ENCODE measurements around the gene AMOT.

Gene AMOT

DNA sequence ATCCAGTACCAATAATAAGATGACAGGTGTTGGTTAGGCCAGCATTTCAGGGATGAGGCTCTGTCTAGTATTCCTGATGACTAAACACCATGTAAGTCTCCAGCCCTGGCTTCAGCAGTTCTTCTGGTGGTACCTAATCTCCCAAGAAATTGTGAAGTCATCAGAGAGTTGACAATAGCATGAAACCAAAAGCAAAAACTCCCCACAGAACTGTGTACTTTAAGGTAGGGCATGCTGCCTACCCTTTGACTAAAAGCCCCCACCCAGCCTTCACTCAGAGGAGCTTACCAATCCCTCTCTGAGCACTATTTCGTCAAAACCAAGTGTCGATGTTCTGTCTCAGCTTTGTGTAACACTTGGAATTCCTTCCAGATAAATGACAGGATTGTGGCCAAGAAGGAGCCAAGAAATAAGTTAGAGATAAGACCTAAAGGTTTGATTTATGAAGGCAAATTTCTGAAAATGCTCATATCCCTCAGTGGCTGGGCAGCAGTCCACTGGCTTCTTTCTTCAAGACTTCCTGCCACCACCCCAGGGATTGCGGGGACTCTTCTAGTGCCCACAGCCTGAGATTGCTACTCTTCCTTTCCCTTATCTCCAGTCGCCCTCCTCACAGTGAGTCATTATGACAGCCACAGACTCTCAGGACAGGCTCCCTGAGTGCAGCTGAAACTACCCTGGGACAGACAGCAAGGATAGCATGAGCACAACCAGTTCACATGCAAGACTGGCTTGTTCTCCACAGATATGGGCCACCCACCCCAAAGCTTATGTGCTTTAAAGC lies 93.6 kb downstream of the AMOT start:
- in situ Hi-C loops (cut with MboI; ENCODE audit: low sequenced_read_pairs) = no loop called here

DNA sequence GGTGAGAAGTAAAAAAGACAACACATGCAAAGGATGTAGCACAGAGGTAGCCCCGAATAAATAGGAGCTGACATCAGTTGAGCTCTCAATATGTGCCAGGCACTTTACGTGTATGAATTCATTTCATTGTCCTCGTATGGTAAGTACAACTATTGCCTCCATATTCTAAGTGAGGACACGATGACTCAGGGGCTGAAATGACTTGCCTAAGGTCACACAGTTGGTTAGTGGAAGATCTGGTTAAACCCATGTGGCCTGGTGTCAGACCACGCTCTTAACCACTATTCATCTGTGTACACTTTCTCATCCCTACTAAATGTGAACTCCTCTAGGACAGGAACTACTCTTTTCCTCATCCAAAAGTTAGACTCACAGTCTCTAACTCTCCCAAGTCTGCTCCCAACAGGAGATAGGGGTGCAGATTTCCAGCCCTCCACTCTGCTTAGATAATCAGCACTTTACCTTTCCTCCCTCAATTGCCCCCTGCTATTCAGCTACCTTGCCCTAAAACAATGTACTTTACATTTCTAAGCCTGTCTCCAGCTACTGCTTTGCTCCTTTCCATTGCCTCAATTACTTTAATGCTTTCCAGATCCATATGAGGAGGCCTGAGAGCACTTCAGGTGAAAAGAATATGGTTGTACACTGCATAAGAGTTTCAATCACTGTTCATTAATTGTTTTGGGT lies 102.1 kb downstream of the AMOT start:
- in situ Hi-C loops (cut with MboI; ENCODE audit: low sequenced_read_pairs) = no loop called here

DNA sequence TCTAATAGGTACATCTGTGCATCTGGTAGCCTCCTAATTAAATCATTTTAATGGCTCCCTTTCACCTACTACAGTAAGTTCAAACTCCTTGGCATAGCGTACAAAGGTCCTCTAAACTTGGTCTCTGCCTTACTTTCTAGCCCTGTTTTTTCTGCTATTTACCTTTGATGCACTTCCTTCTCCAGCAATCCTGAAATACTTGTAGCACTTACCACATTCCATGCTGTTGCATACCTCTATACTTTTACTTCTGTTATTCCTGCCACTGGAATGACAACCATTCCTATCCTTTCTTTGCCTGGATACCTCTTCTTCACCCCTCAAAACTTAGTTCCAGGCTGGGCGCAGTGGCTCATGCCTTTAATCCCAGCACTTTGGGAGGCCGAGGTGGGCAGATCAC lies 104.3 kb downstream of the AMOT start:
- in situ Hi-C loops (cut with MboI; ENCODE audit: low sequenced_read_pairs) = no loop called here

DNA sequence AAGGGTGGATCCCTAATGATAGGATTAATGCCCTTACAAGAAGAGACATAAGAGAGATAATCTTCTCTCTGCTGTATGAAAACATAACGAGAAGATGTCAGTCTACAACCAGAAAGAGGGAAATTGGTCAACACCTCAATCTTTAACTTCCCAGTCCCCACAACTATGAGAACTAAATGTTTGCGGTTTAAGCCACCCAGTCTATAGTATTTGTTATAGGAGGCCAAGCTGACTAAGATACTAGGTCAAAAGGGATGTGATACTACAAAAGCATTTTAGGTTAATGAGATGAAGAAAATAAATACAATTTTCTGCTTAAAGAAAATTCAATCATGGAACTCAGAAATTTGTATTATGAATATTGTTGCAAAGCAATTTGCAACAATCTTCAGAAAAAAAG lies 105.5 kb downstream of the AMOT start:
- in situ Hi-C loops (cut with MboI; ENCODE audit: low sequenced_read_pairs) = no loop called here

DNA sequence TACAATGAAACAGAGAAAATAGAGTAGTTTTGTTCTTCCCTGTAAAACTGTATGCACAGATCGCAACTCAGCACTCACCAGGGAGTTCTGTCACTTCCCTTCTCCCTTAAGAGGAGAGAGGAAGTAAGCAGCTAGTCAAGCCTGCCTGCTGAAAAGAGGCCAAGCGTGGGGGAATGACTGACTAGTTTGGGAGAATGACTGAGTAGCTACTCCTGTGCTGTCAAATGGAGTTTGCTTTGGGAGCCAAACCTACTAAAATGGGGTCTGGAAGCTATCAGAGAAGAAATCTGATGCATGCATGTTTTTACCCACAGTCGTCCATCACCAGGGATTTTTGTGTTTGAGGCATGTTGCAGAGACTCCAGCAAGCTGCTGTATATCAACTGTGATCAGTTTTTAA lies 106.3 kb downstream of the AMOT start:
- in situ Hi-C loops (cut with MboI; ENCODE audit: low sequenced_read_pairs) = no loop called here

DNA sequence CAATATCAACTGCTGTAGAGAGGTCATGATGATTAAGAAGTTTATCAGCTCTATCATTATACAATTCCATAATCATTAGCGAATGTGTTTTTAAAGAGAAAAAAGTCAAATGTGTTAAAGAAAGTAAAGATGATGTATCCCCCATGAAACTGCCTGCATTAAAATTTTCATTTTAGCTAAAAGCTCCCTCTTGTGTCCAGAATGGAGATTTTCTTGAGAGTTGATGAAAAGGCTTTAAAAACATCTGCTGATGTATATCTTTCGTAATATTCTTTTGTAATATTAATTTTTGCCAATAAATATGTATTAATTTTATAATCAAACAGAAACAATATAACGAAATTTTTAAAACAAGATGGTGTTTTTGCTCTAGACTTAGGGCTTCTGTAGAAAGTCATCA lies 108.8 kb downstream of the AMOT start:
- in situ Hi-C loops (cut with MboI; ENCODE audit: low sequenced_read_pairs) = no loop called here
